B cell (primary cell): Measurements from ENCODE around the gene NEGR1. TPM values are rescaled to one million over a fixed set of nuclear protein-coding genes. Genes with fewer than 3 reads are reported as not detected.

Source experiments
- ATAC-seq: fragments of 200-7000 bp; cut with Tn5 transposase; one replicate; pipeline ENCODE4 v1.10.0; 2021; ENCODE audit warnings: low read depth, mild to moderate bottlenecking, moderate number of reproducible peaks, moderate library complexity
- CTCF ChIA-PET: fragments of 350-600 bp; sonication (Branson Sonifier 250); formaldehyde crosslinking; loops from one replicate; lab custom pipeline; 2021; ENCODE audit warnings: antibody characterized with exemption, inconsistent platforms; lab: Charles Lee
- POLR2A ChIA-PET: fragments of 350-600 bp; sonication (Branson Sonifier 250); formaldehyde crosslinking; loops from one replicate; lab custom pipeline; 2021; ENCODE audit warnings: antibody characterized with exemption; lab: Charles Lee
- DNase-seq: peaks from one replicate; pipeline ENCODE4 v3.0.0; 2013
- H2AFZ ChIP-seq: 2 replicates; pipeline ENCODE4 v1.6.1; 2012; ENCODE audit warnings: mild to moderate bottlenecking, low read depth, low read length; ENCODE audit not compliant: insufficient read depth, poor library complexity, severe bottlenecking
- H3K27ac ChIP-seq, 2 donors: 1 replicate in 1 of 2; 2 replicates in 1 of 2; pipeline ENCODE4 v1.5.1; 2012 to 2013; ENCODE audit warnings: low read length in 2 of 2, mild to moderate bottlenecking in 2 of 2, moderate library complexity in 1 of 2
- H3K27me3 ChIP-seq, 4 experiments: fragments of 200-600 bp in 1 of 4; sonication (generic) in 1 of 4; replicated peaks in 1 of 4; 1 replicate in 2 of 4; 2 replicates in 2 of 4; pipeline versions ENCODE4 v1.6.1 to v1.7.0; 2013 to 2016; ENCODE audit warnings: low read length in 3 of 4, mild to moderate bottlenecking in 2 of 4, mixed read lengths in 1 of 4, moderate library complexity in 1 of 4; ENCODE audit not compliant: insufficient read depth in 4 of 4, control insufficient read depth in 3 of 4; ENCODE audit errors: control extremely low read depth in 1 of 4
- H3K36me3 ChIP-seq, 2 experiments: replicated peaks in 1 of 2; 1 replicate in 1 of 2; 2 replicates in 1 of 2; pipeline versions ENCODE4 v1.6.1 to v1.7.1; 2013; ENCODE audit warnings: low read length in 1 of 2; ENCODE audit not compliant: insufficient read depth in 2 of 2, control insufficient read depth in 1 of 2; ENCODE audit errors: control extremely low read depth in 1 of 2, extremely low read depth in 1 of 2
- H3K4me1 ChIP-seq, 2 donors: fragments of 200-600 bp in 1 of 2; sonication (generic) in 1 of 2; 1 replicate in 1 of 2; 2 replicates in 1 of 2; pipeline versions ENCODE4 v1.5.1 to v1.6.1; 2013 to 2017; ENCODE audit warnings: low read length in 2 of 2; ENCODE audit not compliant: control insufficient read depth in 2 of 2, insufficient read depth in 2 of 2
- H3K4me2 ChIP-seq: replicated peaks from 2 replicates; pipeline ENCODE3; 2012; ENCODE audit warnings: mild to moderate bottlenecking, low read depth, low read length; ENCODE audit not compliant: poor library complexity, severe bottlenecking
- H3K4me3 ChIP-seq, 5 experiments: fragments of 200-600 bp in 1 of 5; sonication (generic) in 1 of 5; 1 replicate in 3 of 5; 2 replicates in 2 of 5; pipeline versions ENCODE4 v1.5.1 to v1.7.0; 2011 to 2016; ENCODE audit warnings: low read length in 4 of 5, mild to moderate bottlenecking in 4 of 5, low read depth in 2 of 5, control low read depth in 1 of 5, moderate library complexity in 1 of 5; ENCODE audit not compliant: insufficient read depth in 1 of 5; ENCODE audit errors: control extremely low read depth in 1 of 5, extremely low read depth in 1 of 5
- H3K79me2 ChIP-seq: fragments of 200-600 bp; sonication (generic); one replicate; pipeline ENCODE4 v1.6.0; 2016; ENCODE audit warnings: low read length; ENCODE audit not compliant: control insufficient read depth, insufficient read depth
- H3K9ac ChIP-seq: fragments of 200-600 bp; sonication (generic); 2 replicates; pipeline ENCODE4 v1.6.1; 2017; ENCODE audit warnings: mild to moderate bottlenecking, low read length, moderate library complexity
- H3K9me3 ChIP-seq, 3 donors: one replicate each; pipeline versions ENCODE4 v1.6.1 to v1.7.1; 2013; ENCODE audit warnings: low read length in 2 of 3; ENCODE audit not compliant: control insufficient read depth in 2 of 3, insufficient read depth in 1 of 3; ENCODE audit errors: control extremely low read depth in 1 of 3
- H4K20me1 ChIP-seq: 2 replicates; pipeline ENCODE4 v1.6.0; 2012; ENCODE audit warnings: mild to moderate bottlenecking, low read length; ENCODE audit not compliant: insufficient read depth, control insufficient read depth, poor library complexity, severe bottlenecking
- H3K27ac Mint-ChIP-seq: one replicate; pipeline ENCODE4 v1.8.0; 2021; ENCODE audit warnings: mixed read lengths
- H3K27me3 Mint-ChIP-seq: one replicate; pipeline ENCODE4 v1.8.0; 2021; ENCODE audit warnings: mixed read lengths
- H3K4me1 Mint-ChIP-seq: one replicate; pipeline ENCODE4 v1.8.0; 2021; ENCODE audit warnings: mixed read lengths
- H3K4me3 Mint-ChIP-seq: one replicate; pipeline ENCODE4 v1.8.0; 2021; ENCODE audit warnings: mixed read lengths
- H3K9me3 Mint-ChIP-seq: one replicate; pipeline ENCODE4 v1.8.0; 2022; ENCODE audit warnings: mixed read lengths; ENCODE audit not compliant: insufficient read depth
- CTCF ChIP-seq: fragments of 200-600 bp; IDR thresholded peaks from one replicate; pipeline ENCODE4 v1.8.0; 2022; ENCODE audit warnings: antibody characterized with exemption, mild to moderate bottlenecking
- EZH2 ChIP-seq: IDR thresholded peaks from 2 replicates; pipeline ENCODE4 v1.6.1; 2012; ENCODE audit warnings: borderline replicate concordance, low read depth, mild to moderate bottlenecking, moderate library complexity, low read length; ENCODE audit not compliant: insufficient read depth, poor library complexity, severe bottlenecking
- whole genome bisulfite sequencing: methylation state at CpG from one replicate; pipeline ENCODE4 v1.1.5; 2013; ENCODE audit warnings: missing lambda C conversion rate; ENCODE audit not compliant: insufficient coverage; 5-methylcytosine and 5-hydroxymethylcytosine counted together
- intact Hi-C: fragments of 100-400 bp; cut with micrococcal nuclease; formaldehyde crosslinking; loops from one replicate; pipeline ENCODE4 v1.10.0; 2022
- polyA plus RNA-seq: library from polyadenylated mRNA; depleted of rRNA; stranded (reverse); fragments of >200 nt; gene quantifications from 2 replicates; pipeline ENCODE4 v1.2.3, GENCODE V29; 2012
- total RNA-seq, 2 donors: library from RNA; stranded (reverse); fragments of 120-200 nt in 1 of 2; gene quantifications; 1 replicate in 1 of 2; 2 replicates in 1 of 2; pipeline versions ENCODE4 v1.2.3 to v1.2.4, GENCODE V29; 2013 to 2022

Gene NEGR1
- total and polyA plus RNA-seq, 2 donors (not counting 1 experiment from before 2014, with no cell fraction given) = 0.01 TPM; not detected in 1

- H4K20me1 ChIP-seq = no peaks in the 10 kb centered on the region
- no peaks in the 10 kb centered on the region for H3K4me1 Mint-ChIP-seq
- no peaks in the 10 kb centered on the region for H3K9me3 ChIP-seq
- H3K79me2 ChIP-seq = no peaks in the 10 kb centered on the region
- H2AFZ ChIP-seq = no peak overlapping the region
- ATAC-seq = no peak
- POLR2A ChIA-PET = no interaction called here
- intact Hi-C loops = no loop called here
- CTCF ChIA-PET = no interaction called here
- H3K4me1 ChIP-seq = no peaks in the 10 kb centered on the region
- H3K27ac Mint-ChIP-seq = no peak overlapping the region
- no peak overlapping the region for H3K27ac ChIP-seq
- no peak overlapping the region for H3K9ac ChIP-seq
- TF ChIP-seq EZH2 = no peak
- TF ChIP-seq CTCF = no peak
- H3K9me3 Mint-ChIP-seq = no peaks in the 10 kb centered on the region
- H3K4me3 Mint-ChIP-seq = no peak overlapping the region
- DNase-seq = no peak
- H3K4me3 ChIP-seq = no peak overlapping the region
- H3K36me3 ChIP-seq = no peaks in the 10 kb centered on the region
- 50% methylated on average over 1 of the region's 1 CpG for WGBS
- H3K27me3 Mint-ChIP-seq = no peaks in the 10 kb centered on the region
- H3K4me2 ChIP-seq = no peak overlapping the region
- H3K27me3 ChIP-seq = no peaks in the 10 kb centered on the region
Measured at GRCh38 chr1:71980556-71980955, 301.8 kb downstream of the NEGR1 start.

GRCh38 chr1:71979882-71980281 lies 302.5 kb downstream of the NEGR1 start:
- Mint-ChIP-seq H3K27ac (no peak overlapping the region), H3K4me1 (no peaks in the 10 kb centered on the region), H3K4me3 (no peak overlapping the region), H3K9me3 (no peaks in the 10 kb centered on the region), H3K27me3 (no peaks in the 10 kb centered on the region)
- Histone ChIP-seq H2AFZ (no peak overlapping the region), H3K79me2 (no peaks in the 10 kb centered on the region), H4K20me1 (no peaks in the 10 kb centered on the region), H3K4me1 (no peaks in the 10 kb centered on the region), H3K4me3 (no peak overlapping the region), H3K9ac (no peak overlapping the region), H3K9me3 (no peaks in the 10 kb centered on the region), H3K27me3 (no peaks in the 10 kb centered on the region), H3K27ac (no peak overlapping the region), H3K4me2 (no peak overlapping the region), H3K36me3 (no peaks in the 10 kb centered on the region)
- intact Hi-C loops = no loop called here
- no peak for DNase-seq
- ATAC-seq = no peak
- TF ChIP-seq CTCF = no peak
- TF ChIP-seq EZH2 = no peak
- no CpG with 5 or more reads among the region's 1 CpG for WGBS
- ChIA-PET POLR2A (no interaction called here), CTCF (no interaction called here)
